Body of pancreas (tissue), 4 donors: ENCODE measurements around the gene RBM33. TPM values are rescaled to one million over a fixed set of nuclear protein-coding genes. Genes with fewer than 3 reads are reported as not detected.
"Not testable (repeated sequence)": the region's sequence is repeated elsewhere in the genome, so short reads cannot be mapped to it uniquely, and the experiment has no call there.

Experiments
- ATAC-seq: fragments of 150-250 bp; one replicate; pipeline ENCODE4 v1.9.1; 2016
- DNase-seq, 4 donors: peaks; one replicate each; pipeline ENCODE4 v3.0.0-alpha.2; 2019
- H3K27ac ChIP-seq, 4 donors: fragments of 200-600 bp; sonication (generic); 1 replicate in 3 of 4; 2 replicates in 1 of 4; pipeline versions ENCODE4 v1.5.1 to v1.6.1; 2016 to 2019; ENCODE audit warnings: mild to moderate bottlenecking in 1 of 4, mixed read lengths in 1 of 4, moderate library complexity in 1 of 4
- H3K27me3 ChIP-seq, 2 donors: fragments of 200-600 bp; sonication (generic); one replicate each; pipeline ENCODE4 v1.6.0; 2016; ENCODE audit warnings: mild to moderate bottlenecking in 1 of 2
- H3K36me3 ChIP-seq, 2 donors: fragments of 200-600 bp; sonication (generic); replicated peaks in 1 of 2; 2 replicates each; pipeline ENCODE4 v1.5.1; 2016; ENCODE audit warnings: low read depth in 2 of 2; ENCODE audit not compliant: insufficient read depth in 1 of 2
- H3K4me1 ChIP-seq: fragments of 200-600 bp; sonication (generic); one replicate; pipeline ENCODE4 v1.6.0; 2016
- H3K4me3 ChIP-seq, 2 donors: fragments of 200-600 bp; sonication (generic); 1 replicate in 1 of 2; 2 replicates in 1 of 2; pipeline ENCODE4 v1.5.1; 2016 to 2019
- H3K9me3 ChIP-seq, 3 donors: fragments of 200-600 bp; sonication (generic); 1 replicate in 2 of 3; 2 replicates in 1 of 3; pipeline ENCODE4 v1.5.1; 2016
- POLR2A ChIP-seq, 3 donors: fragments of 450-650 bp; IDR thresholded peaks; one replicate each; pipeline ENCODE4 v1.6.1; 2016; ENCODE audit warnings: antibody characterized with exemption in 3 of 3, mild to moderate bottlenecking in 2 of 3
- WGBS, 2 donors: methylation state at CpG; one replicate each; pipeline ENCODE4 v1.1.5; 2017; 5-methylcytosine and 5-hydroxymethylcytosine counted together
- intact Hi-C: fragments of 100-400 bp; cut with DNase I; formaldehyde crosslinking; loops from one replicate; pipeline ENCODE4 v1.15.1; 2023
- total RNA-seq, 2 donors: library from RNA; depleted of rRNA; stranded (reverse); fragments of >200 nt; gene quantifications; one replicate each; pipeline ENCODE4 v1.1.0, GENCODE V29; 2016
- TF ChIP-seq, protein P1 (sequence below), 7 experiments: fragments of 450-650 bp in 4 of 7; fragments of 200-600 bp in 3 of 7; sonication (generic) in 3 of 7; IDR thresholded peaks; one replicate each; pipeline ENCODE4 v1.5.1; 2016 to 2019; ENCODE audit warnings: antibody characterized with exemption in 7 of 7

The RBM33 gene
- total RNA-seq, 2 donors from 2014 or later = 30.6 to 78.4 TPM

GRCh38 chr7:155684543-155684942 lies 40.1 kb downstream of the RBM33 start:
- H3K4me1 ChIP-seq = peaks cover 26% of the 10 kb centered on the region
- ATAC-seq = no peak
- no peak for TF ChIP-seq POLR2A (IDR thresholded peaks at IDR 0.05)
- peaks cover 0 to 7% of the 10 kb centered on the region in 2 donors for H3K36me3 ChIP-seq
- H3K27me3 ChIP-seq = no peaks in the 10 kb centered on the region
- H3K4me3 ChIP-seq = no peak overlapping the region
- H3K9me3 ChIP-seq = no peaks in the 10 kb centered on the region
- no peak for DNase-seq
- 60 to 70% methylated on average over 5 of the region's 5 CpGs for WGBS, 2 donors
- intact Hi-C loops = no loop called here
- peak overlapping the region in 1 of 4 donors; percentile 16 for H3K27ac ChIP-seq

DNA sequence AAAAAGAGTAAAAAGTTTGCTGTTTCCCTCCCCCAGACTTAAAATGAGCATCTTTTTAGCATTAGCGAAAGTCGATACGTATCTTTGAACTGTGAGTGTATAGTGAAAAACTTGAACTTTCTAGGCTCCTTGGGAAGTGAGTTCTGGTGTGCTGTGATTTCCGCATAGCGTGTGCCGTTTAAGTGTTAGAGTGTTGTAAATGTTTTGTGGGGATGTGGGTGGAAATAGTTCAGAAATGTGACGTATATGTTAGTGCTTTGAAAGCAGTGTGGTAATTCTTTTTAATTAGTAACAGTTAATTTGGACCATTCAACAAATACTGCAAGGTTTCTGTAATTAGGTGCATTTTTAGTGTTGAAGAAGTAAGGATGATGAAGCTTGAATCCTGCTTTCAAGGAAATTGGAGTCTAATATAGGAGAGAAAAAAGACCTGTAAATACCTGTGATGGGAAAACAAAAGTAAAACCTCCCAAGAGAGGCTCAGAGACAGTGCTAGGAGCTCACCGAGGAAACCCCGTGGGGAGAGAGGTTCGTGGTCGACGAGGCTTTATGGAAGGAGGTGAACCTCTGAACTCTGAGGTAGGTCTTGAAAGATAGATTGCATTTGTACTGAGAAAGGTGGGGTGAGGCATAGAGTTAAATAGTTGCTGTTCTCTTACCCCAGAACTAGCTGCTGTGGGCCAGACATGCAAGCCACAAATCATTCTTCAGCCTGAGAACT lies 40.8 kb downstream of the RBM33 start:
- intact Hi-C loops = no loop called here
- H3K27ac ChIP-seq = no peak overlapping the region
- 92 to 96% methylated on average over 12 of the region's 12 CpGs for WGBS, 2 donors
- no peak for TF ChIP-seq POLR2A (IDR thresholded peaks at IDR 0.05)
- TF ChIP-seq, protein P1, sequence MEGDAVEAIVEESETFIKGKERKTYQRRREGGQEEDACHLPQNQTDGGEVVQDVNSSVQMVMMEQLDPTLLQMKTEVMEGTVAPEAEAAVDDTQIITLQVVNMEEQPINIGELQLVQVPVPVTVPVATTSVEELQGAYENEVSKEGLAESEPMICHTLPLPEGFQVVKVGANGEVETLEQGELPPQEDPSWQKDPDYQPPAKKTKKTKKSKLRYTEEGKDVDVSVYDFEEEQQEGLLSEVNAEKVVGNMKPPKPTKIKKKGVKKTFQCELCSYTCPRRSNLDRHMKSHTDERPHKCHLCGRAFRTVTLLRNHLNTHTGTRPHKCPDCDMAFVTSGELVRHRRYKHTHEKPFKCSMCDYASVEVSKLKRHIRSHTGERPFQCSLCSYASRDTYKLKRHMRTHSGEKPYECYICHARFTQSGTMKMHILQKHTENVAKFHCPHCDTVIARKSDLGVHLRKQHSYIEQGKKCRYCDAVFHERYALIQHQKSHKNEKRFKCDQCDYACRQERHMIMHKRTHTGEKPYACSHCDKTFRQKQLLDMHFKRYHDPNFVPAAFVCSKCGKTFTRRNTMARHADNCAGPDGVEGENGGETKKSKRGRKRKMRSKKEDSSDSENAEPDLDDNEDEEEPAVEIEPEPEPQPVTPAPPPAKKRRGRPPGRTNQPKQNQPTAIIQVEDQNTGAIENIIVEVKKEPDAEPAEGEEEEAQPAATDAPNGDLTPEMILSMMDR (IDR thresholded peaks at IDR 0.05) = no peak
- ATAC-seq (no peak), DNase-seq (no peak)
- H3K27me3 ChIP-seq = no peaks in the 10 kb centered on the region
- H3K36me3 ChIP-seq = peaks cover 0 to 7% of the 10 kb centered on the region in 2 donors
- no peak overlapping the region for H3K4me3 ChIP-seq
- no peaks in the 10 kb centered on the region for H3K9me3 ChIP-seq
- peaks cover 26% of the 10 kb centered on the region for H3K4me1 ChIP-seq

GRCh38 chr7:155685791-155686160 lies 41.3 kb downstream of the RBM33 start:
- intact Hi-C loops = no loop called here
- Histone ChIP-seq H3K36me3 (peaks cover 0 to 4% of the 10 kb centered on the region in 2 donors), H3K9me3 (no peaks in the 10 kb centered on the region), H3K4me3 (no peak overlapping the region), H3K27ac (no peak overlapping the region), H3K4me1 (peaks cover 23% of the 10 kb centered on the region), H3K27me3 (no peaks in the 10 kb centered on the region)
- WGBS, 2 donors = 95 to 96% methylated on average over 2 of the region's 2 CpGs
- TF ChIP-seq, protein P1 (IDR thresholded peaks at IDR 0.05) = no peak
- TF ChIP-seq POLR2A (IDR thresholded peaks at IDR 0.05) = no peak
- no peak for DNase-seq
- no peak for ATAC-seq

DNA sequence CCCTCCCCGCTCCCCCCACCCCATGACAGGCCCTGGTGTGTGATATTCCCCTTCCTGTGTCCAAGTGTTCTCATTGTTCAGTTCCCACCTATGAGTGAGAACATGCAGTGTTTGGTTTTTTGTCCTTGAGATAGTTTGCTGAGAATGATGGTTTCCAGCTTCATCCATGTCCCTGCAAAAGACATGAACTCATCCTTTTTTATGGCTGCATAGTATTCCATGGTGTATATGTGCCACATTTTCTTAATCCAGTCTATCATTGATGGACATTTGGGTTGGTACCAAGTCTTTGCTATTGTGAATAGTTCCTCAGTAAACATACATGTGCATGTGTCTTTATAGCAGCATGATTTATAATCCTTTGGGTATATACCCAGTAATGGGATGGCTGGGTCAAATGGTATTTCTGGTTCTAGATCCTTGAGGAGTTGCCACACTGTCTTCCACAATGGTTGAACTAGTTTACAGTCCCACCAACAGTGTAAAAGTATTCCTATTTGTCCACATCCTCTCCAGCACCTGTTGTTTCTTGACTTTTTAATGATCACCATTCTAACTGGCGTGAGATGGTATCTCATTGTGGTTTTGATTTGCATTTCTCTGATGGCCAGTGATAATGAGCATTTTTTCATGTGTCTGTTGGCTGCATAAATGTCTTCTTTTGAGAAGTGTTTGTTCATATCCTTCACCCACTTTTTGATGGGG lies 42.3 kb downstream of the RBM33 start:
- ATAC-seq, H3K9me3 ChIP-seq, DNase-seq, H3K4me3 ChIP-seq, intact Hi-C loops, H3K36me3 ChIP-seq, H3K27me3 ChIP-seq, H3K27ac ChIP-seq: not testable (repeated sequence)
- peaks cover 27% of the 10 kb centered on the region for H3K4me1 ChIP-seq
- 47 to 50% methylated on average over 2 of the region's 2 CpGs for WGBS, 2 donors

GRCh38 chr7:155688237-155688636 lies 43.8 kb downstream of the RBM33 start:
- ATAC-seq, H3K36me3 ChIP-seq, H3K27ac ChIP-seq, H3K9me3 ChIP-seq, H3K4me3 ChIP-seq, DNase-seq, intact Hi-C loops, H3K27me3 ChIP-seq: not testable (repeated sequence)
- WGBS, 2 donors = 79 to 88% methylated on average over 2 of the region's 2 CpGs
- H3K4me1 ChIP-seq = peaks cover 38% of the 10 kb centered on the region

DNA sequence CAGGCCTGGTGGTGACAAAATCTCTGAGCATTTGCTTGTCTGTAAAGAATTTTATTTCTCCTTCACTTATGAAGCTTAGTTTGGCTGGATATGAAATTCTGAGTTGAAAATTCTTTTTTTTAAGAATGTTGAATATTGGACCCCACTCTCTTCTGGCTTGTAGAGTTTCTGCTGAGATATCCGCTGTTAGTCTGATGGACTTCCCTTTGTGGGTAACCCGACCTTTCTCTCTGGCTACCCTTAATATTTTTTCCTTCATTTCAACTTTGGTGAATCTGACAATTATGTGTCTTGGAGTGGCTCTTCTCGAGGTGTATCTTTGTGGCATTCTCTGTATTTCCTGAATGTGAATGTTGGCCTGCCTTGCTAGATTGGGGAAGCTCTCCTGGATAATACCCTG lies 46.2 kb downstream of the RBM33 start:
- H3K27me3 ChIP-seq, intact Hi-C loops, H3K36me3 ChIP-seq, H3K4me3 ChIP-seq, ATAC-seq, DNase-seq, H3K27ac ChIP-seq, H3K9me3 ChIP-seq: not testable (repeated sequence)
- WGBS, 2 donors = 88 to 98% methylated on average over 3 of the region's 3 CpGs
- peaks cover 24% of the 10 kb centered on the region for H3K4me1 ChIP-seq
